Measurements from ENCODE around the gene DEPDC4. TPM values are rescaled to one million over a fixed set of nuclear protein-coding genes. Genes with fewer than 3 reads are reported as not detected.
A peak's percentile ranks its signal among the peaks of the same experiment; 100 is the strongest.

The DEPDC4 gene
- total and polyA plus RNA-seq, 2 donors (not counting 1 experiment from before 2014, with no cell fraction given), result 1.2 to 1.9 TPM

- no peak overlapping the region for H3K4me3 ChIP-seq (replicated peaks in 1 of 4; ENCODE audit: control extremely low read depth in 1 of 4, insufficient read depth in 1 of 4, low read depth in 3 of 4, low read length in 4 of 4)
- H3K79me2 ChIP-seq (ENCODE audit: control insufficient read depth, insufficient read depth, low read length), result no peaks in the 10 kb centered on the region
- H3K27me3 ChIP-seq (ENCODE audit: control insufficient read depth, insufficient read depth, low read length), result no peaks in the 10 kb centered on the region
- H3K27ac ChIP-seq (ENCODE audit: insufficient read depth, low read length), result no peak overlapping the region
- no peak for DNase-seq (ENCODE audit: low read depth in 2 of 2)
- H3K9ac ChIP-seq (ENCODE audit: insufficient read depth, low read length), result no peak overlapping the region
- no peaks in the 10 kb centered on the region for H3K4me1 ChIP-seq (ENCODE audit: control insufficient read depth, extremely low read depth, insufficient read depth, low read length)
- no peaks in the 10 kb centered on the region for H3K36me3 ChIP-seq (ENCODE audit: control insufficient read depth, insufficient read depth, low read length)
- no peaks in the 10 kb centered on the region for H3K9me3 ChIP-seq (ENCODE audit: control insufficient read depth, insufficient read depth, low read depth, low read length)
- H2AFZ ChIP-seq (ENCODE audit: low read length), result no peak overlapping the region
- H4K20me1 ChIP-seq (ENCODE audit: control insufficient read depth, extremely low read depth, insufficient read depth, low read length), result no peaks in the 10 kb centered on the region
- H3K4me2 ChIP-seq (ENCODE audit: extremely low read depth, insufficient read depth, low read length), result no peak overlapping the region
- TF ChIP-seq CTCF (conservative IDR thresholded peaks at IDR 0.05 in 1 of 2, IDR thresholded peaks at IDR 0.05 in 1 of 2; ENCODE audit: low read depth in 1 of 2, low read length in 2 of 2) (no peak), EZH2 (IDR thresholded peaks at IDR 0.05; ENCODE audit: low read length, missing control alignments) (no peak)
Measured at GRCh38 chr12:100253437-100253836, 13.4 kb downstream of the DEPDC4 start.

- Histone ChIP-seq H3K36me3 (ENCODE audit: control insufficient read depth, insufficient read depth, low read length) (no peaks in the 10 kb centered on the region), H3K27ac (ENCODE audit: insufficient read depth, low read length) (no peak overlapping the region), H3K9me3 (ENCODE audit: control insufficient read depth, insufficient read depth, low read depth, low read length) (no peaks in the 10 kb centered on the region), H3K4me3 (replicated peaks in 1 of 4; ENCODE audit: control extremely low read depth in 1 of 4, insufficient read depth in 1 of 4, low read depth in 3 of 4, low read length in 4 of 4) (no peak overlapping the region), H3K9ac (ENCODE audit: insufficient read depth, low read length) (no peak overlapping the region), H3K79me2 (ENCODE audit: control insufficient read depth, insufficient read depth, low read length) (no peaks in the 10 kb centered on the region), H4K20me1 (ENCODE audit: control insufficient read depth, extremely low read depth, insufficient read depth, low read length) (no peaks in the 10 kb centered on the region), H3K4me1 (ENCODE audit: control insufficient read depth, extremely low read depth, insufficient read depth, low read length) (no peaks in the 10 kb centered on the region), H2AFZ (ENCODE audit: low read length) (no peak overlapping the region), H3K4me2 (ENCODE audit: extremely low read depth, insufficient read depth, low read length) (no peak overlapping the region), H3K27me3 (ENCODE audit: control insufficient read depth, insufficient read depth, low read length) (no peaks in the 10 kb centered on the region)
- no peak for TF ChIP-seq EZH2 (IDR thresholded peaks at IDR 0.05; ENCODE audit: low read length, missing control alignments)
- no peak for TF ChIP-seq CTCF (conservative IDR thresholded peaks at IDR 0.05 in 1 of 2, IDR thresholded peaks at IDR 0.05 in 1 of 2; ENCODE audit: low read depth in 1 of 2, low read length in 2 of 2)
- DNase-seq (ENCODE audit: low read depth in 2 of 2), result peak in 1 of 2 donors; percentile 6
Measured at GRCh38 chr12:100251917-100252316, 15.0 kb downstream of the DEPDC4 start.

- DNase-seq (ENCODE audit: low read depth in 2 of 2), result no peak
- Histone ChIP-seq H3K79me2 (ENCODE audit: control insufficient read depth, insufficient read depth, low read length) (no peaks in the 10 kb centered on the region), H4K20me1 (ENCODE audit: control insufficient read depth, extremely low read depth, insufficient read depth, low read length) (no peaks in the 10 kb centered on the region), H3K27me3 (ENCODE audit: control insufficient read depth, insufficient read depth, low read length) (no peaks in the 10 kb centered on the region), H3K4me2 (ENCODE audit: extremely low read depth, insufficient read depth, low read length) (no peak overlapping the region), H3K4me1 (ENCODE audit: control insufficient read depth, extremely low read depth, insufficient read depth, low read length) (no peaks in the 10 kb centered on the region), H2AFZ (ENCODE audit: low read length) (no peak overlapping the region), H3K27ac (ENCODE audit: insufficient read depth, low read length) (no peak overlapping the region), H3K4me3 (replicated peaks in 1 of 4; ENCODE audit: control extremely low read depth in 1 of 4, insufficient read depth in 1 of 4, low read depth in 3 of 4, low read length in 4 of 4) (no peak overlapping the region), H3K9ac (ENCODE audit: insufficient read depth, low read length) (no peak overlapping the region), H3K9me3 (ENCODE audit: control insufficient read depth, insufficient read depth, low read depth, low read length) (no peaks in the 10 kb centered on the region), H3K36me3 (ENCODE audit: control insufficient read depth, insufficient read depth, low read length) (no peaks in the 10 kb centered on the region)
- TF ChIP-seq EZH2 (IDR thresholded peaks at IDR 0.05; ENCODE audit: low read length, missing control alignments), result no peak
- no peak for TF ChIP-seq CTCF (conservative IDR thresholded peaks at IDR 0.05 in 1 of 2, IDR thresholded peaks at IDR 0.05 in 1 of 2; ENCODE audit: low read depth in 1 of 2, low read length in 2 of 2)
Measured at GRCh38 chr12:100249941-100250340, 16.9 kb downstream of the DEPDC4 start.

Measured in fibroblast of lung (primary cell).